A673 (cell line): Measurements from ENCODE around the gene ZNF529. TPM values are rescaled to one million over a fixed set of nuclear protein-coding genes. Genes with fewer than 3 reads are reported as not detected.

Source experiments
- BruUV-seq: library from RNA; stranded (reverse); fragments of 400-500 nt; replicated peaks from 2 replicates; lab custom pipeline; 2021; lab: Mats Ljungman, UMichigan
- CTCF ChIA-PET: fragments of 300-600 bp; sonication (Branson Sonifier 250); formaldehyde crosslinking; loops from one replicate; lab custom pipeline; 2022; ENCODE audit warnings: antibody characterized with exemption; lab: Charles Lee
- POLR2A ChIA-PET: fragments of 300-600 bp; sonication (Branson Sonifier 250); formaldehyde crosslinking; loops from one replicate; lab custom pipeline; 2022; ENCODE audit warnings: antibody characterized with exemption; ENCODE audit not compliant: low non-redundant PET; lab: Charles Lee
- DNase-seq: peaks from one replicate; pipeline ENCODE4 v3.0.0-alpha.2; 2015; ENCODE audit warnings: low spot score
- H3K27ac ChIP-seq: fragments of 200-600 bp; sonication (generic); 2 replicates; pipeline ENCODE4 v1.5.1; 2016; ENCODE audit warnings: mixed run types, low read depth, mild to moderate bottlenecking, mixed read lengths, antibody characterized with exemption, low read length; ENCODE audit not compliant: poor library complexity, severe bottlenecking
- H3K27me3 ChIP-seq: fragments of 200-600 bp; sonication (generic); replicated peaks from 2 replicates; pipeline ENCODE4 v1.6.1; 2017; ENCODE audit warnings: mixed run types, low read depth, mild to moderate bottlenecking, mixed read lengths, antibody characterized with exemption, low read length; ENCODE audit not compliant: insufficient read depth, poor library complexity
- H3K36me3 ChIP-seq: fragments of 200-600 bp; sonication (generic); 2 replicates; pipeline ENCODE4 v1.6.1; 2016; ENCODE audit warnings: mixed run types, mild to moderate bottlenecking, mixed read lengths, antibody characterized with exemption, low read length; ENCODE audit not compliant: insufficient read depth, poor library complexity, severe bottlenecking
- H3K4me1 ChIP-seq: fragments of 200-600 bp; sonication (generic); 2 replicates; pipeline ENCODE4 v1.6.1; 2017; ENCODE audit warnings: mixed run types, mild to moderate bottlenecking, mixed read lengths, antibody characterized with exemption, low read length; ENCODE audit not compliant: insufficient read depth, poor library complexity, severe bottlenecking
- H3K4me3 ChIP-seq: fragments of 200-600 bp; sonication (generic); 2 replicates; pipeline ENCODE4 v1.5.1; 2016; ENCODE audit warnings: low read depth, mixed run types, mild to moderate bottlenecking, mixed read lengths, low read length; ENCODE audit not compliant: poor library complexity, severe bottlenecking
- H3K9me3 ChIP-seq: fragments of 200-600 bp; sonication (generic); 2 replicates; pipeline ENCODE4 v1.6.1; 2016; ENCODE audit warnings: mixed run types, low read depth, mild to moderate bottlenecking, mixed read lengths, antibody characterized with exemption, low read length; ENCODE audit not compliant: poor library complexity, severe bottlenecking
- EZH2 ChIP-seq: fragments of 200-600 bp; sonication (generic); IDR thresholded peaks from 2 replicates; pipeline ENCODE4 v1.6.1; 2017; ENCODE audit warnings: borderline replicate concordance, low read depth, mild to moderate bottlenecking, mixed read lengths, antibody characterized with exemption, low read length; ENCODE audit not compliant: poor library complexity, severe bottlenecking
- intact Hi-C: fragments of 100-400 bp; cut with micrococcal nuclease; formaldehyde crosslinking; loops from one replicate; pipeline ENCODE4 v1.10.0; 2022; ENCODE audit not compliant: unreplicated experiment
- total RNA-seq: library from RNA; stranded (reverse); gene quantifications from 2 replicates; pipeline ENCODE4 v1.2.3, GENCODE V29; 2021
- TF ChIP-seq, protein P1 (sequence below): fragments of 300-800, 200-600 bp; sonication (generic); conservative IDR thresholded peaks from 2 replicates; pipeline ENCODE4 v1.5.1; 2017; ENCODE audit warnings: low read depth, mild to moderate bottlenecking, antibody characterized with exemption, low read length, moderate library complexity, mixed read lengths

Gene ZNF529
- total RNA-seq, 1 experiment from 2014 or later: 17.8 TPM

- BruUV-seq: no TSS peak
- H3K4me1 ChIP-seq: no peaks in the 10 kb centered on the region
- H3K27me3 ChIP-seq: no peaks in the 10 kb centered on the region
- CTCF ChIA-PET: no interaction called here
- DNase-seq: no peak
- H3K36me3 ChIP-seq: peaks cover 53% of the 10 kb centered on the region
- intact Hi-C loops: no loop called here
- POLR2A ChIA-PET: no interaction called here
- no peak overlapping the region for H3K27ac ChIP-seq
- peaks cover 17% of the 10 kb centered on the region for H3K9me3 ChIP-seq
- no peak overlapping the region for H3K4me3 ChIP-seq
- TF ChIP-seq, protein P1, sequence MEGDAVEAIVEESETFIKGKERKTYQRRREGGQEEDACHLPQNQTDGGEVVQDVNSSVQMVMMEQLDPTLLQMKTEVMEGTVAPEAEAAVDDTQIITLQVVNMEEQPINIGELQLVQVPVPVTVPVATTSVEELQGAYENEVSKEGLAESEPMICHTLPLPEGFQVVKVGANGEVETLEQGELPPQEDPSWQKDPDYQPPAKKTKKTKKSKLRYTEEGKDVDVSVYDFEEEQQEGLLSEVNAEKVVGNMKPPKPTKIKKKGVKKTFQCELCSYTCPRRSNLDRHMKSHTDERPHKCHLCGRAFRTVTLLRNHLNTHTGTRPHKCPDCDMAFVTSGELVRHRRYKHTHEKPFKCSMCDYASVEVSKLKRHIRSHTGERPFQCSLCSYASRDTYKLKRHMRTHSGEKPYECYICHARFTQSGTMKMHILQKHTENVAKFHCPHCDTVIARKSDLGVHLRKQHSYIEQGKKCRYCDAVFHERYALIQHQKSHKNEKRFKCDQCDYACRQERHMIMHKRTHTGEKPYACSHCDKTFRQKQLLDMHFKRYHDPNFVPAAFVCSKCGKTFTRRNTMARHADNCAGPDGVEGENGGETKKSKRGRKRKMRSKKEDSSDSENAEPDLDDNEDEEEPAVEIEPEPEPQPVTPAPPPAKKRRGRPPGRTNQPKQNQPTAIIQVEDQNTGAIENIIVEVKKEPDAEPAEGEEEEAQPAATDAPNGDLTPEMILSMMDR: no peak
- TF ChIP-seq EZH2: no peak
Observed at GRCh38 chr19:36577271-36577996, 4.3 kb upstream of the ZNF529 start.

DNA sequence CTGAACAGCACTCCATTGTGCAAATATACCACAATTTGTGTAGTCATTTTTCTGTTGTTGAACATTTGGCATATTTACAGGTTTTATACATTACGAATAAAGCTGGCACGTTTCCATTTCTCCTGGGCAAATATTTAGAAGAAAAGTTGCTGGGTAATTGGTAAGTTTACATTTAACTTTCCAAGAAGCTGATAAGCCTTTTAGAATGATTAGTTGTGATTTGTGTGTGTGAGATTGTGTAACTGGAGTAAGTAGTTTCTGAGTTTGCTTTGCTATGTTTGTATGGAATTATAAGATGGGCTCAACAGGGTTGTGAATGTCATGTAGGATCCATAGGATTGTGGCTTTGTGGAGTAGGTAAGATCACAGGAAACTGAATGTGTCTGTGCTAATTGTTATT lies 1.6 kb upstream of the ZNF529 start:
- Histone ChIP-seq H3K9me3 (peaks cover 12% of the 10 kb centered on the region), H3K27ac (no peak overlapping the region), H3K4me1 (no peaks in the 10 kb centered on the region), H3K27me3 (no peaks in the 10 kb centered on the region), H3K4me3 (peak overlapping the region; percentile 82), H3K36me3 (peaks cover 37% of the 10 kb centered on the region)
- no peak for DNase-seq
- TF ChIP-seq EZH2: no peak
- TF ChIP-seq, protein P1: no peak
- BruUV-seq: TSS peak; percentile 51
- intact Hi-C loops: no loop called here
- ChIA-PET POLR2A (no interaction called here), CTCF (no interaction called here)

GRCh38 chr19:36573895-36574720 lies 1.0 kb upstream of the ZNF529 start:
- Histone ChIP-seq H3K36me3 (peaks cover 35% of the 10 kb centered on the region), H3K4me1 (no peaks in the 10 kb centered on the region), H3K27me3 (no peaks in the 10 kb centered on the region), H3K27ac (peak overlapping the region; percentile 83), H3K4me3 (peak overlapping the region; percentile 82), H3K9me3 (peaks cover 9% of the 10 kb centered on the region)
- no peak for DNase-seq
- intact Hi-C loops: no loop called here
- no peak for TF ChIP-seq EZH2
- TF ChIP-seq, protein P1: no peak
- CTCF ChIA-PET: no interaction called here
- POLR2A ChIA-PET: interaction anchor here (0.6 kb wide), 1 partner anchor 896 kb away, joined by 18 read pairs; no protein-coding TSS in a partner anchor
- BruUV-seq: no TSS peak
